GM12801 (cell line): ENCODE results near the gene SLC28A1.

Experiments
- TF ChIP-seq, protein P1 (sequence below): IDR thresholded peaks from one replicate; pipeline ENCODE4 v1.5.1; 2011; ENCODE audit warnings: control low read depth; ENCODE audit not compliant: insufficient read length; ENCODE audit errors: extremely low read depth

SLC28A1 gene

GRCh38 chr15:84949043-84949442, 64.6 kb downstream of the SLC28A1 start:
- TF ChIP-seq, protein P1, sequence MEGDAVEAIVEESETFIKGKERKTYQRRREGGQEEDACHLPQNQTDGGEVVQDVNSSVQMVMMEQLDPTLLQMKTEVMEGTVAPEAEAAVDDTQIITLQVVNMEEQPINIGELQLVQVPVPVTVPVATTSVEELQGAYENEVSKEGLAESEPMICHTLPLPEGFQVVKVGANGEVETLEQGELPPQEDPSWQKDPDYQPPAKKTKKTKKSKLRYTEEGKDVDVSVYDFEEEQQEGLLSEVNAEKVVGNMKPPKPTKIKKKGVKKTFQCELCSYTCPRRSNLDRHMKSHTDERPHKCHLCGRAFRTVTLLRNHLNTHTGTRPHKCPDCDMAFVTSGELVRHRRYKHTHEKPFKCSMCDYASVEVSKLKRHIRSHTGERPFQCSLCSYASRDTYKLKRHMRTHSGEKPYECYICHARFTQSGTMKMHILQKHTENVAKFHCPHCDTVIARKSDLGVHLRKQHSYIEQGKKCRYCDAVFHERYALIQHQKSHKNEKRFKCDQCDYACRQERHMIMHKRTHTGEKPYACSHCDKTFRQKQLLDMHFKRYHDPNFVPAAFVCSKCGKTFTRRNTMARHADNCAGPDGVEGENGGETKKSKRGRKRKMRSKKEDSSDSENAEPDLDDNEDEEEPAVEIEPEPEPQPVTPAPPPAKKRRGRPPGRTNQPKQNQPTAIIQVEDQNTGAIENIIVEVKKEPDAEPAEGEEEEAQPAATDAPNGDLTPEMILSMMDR = no peak

DNA sequence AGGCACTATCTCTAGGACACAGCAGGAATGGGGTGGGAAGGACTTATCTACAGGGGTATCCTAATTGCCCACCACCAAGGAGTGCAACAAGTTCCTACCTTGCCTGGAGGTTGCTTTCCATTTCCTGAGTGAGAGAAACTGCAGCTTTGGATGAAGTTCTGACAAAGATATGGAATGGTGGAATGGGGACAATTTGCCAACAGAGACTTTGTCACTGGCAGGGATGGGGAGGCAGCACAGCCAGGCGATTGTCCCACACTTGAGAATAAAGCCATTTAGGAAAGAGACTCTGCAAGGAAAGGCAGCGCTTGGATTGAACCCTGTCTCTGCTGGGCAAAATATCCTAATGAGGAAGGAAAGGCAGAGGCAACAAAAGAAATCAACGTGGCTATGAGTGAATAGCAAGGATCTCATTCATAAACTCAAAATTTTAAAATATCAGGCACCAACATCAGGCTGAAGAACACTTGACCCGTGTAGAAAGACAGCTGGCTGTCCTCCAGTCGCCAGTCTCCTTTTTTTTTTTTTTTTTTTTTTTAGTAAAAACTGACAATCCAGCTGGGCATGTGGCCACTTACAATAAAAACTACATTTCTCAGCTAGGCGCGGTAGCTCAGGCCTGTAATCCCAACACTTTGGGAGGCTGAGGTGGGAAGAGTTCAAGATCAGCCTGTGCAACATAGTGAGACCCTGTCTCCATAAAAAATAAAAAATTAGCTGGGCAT, 65.5 kb downstream of the SLC28A1 start:
- TF ChIP-seq, protein P1 = no peak

- TF ChIP-seq, protein P1 = no peak
Observed at GRCh38 chr15:84950570-84951111, 66.2 kb downstream of the SLC28A1 start.

DNA sequence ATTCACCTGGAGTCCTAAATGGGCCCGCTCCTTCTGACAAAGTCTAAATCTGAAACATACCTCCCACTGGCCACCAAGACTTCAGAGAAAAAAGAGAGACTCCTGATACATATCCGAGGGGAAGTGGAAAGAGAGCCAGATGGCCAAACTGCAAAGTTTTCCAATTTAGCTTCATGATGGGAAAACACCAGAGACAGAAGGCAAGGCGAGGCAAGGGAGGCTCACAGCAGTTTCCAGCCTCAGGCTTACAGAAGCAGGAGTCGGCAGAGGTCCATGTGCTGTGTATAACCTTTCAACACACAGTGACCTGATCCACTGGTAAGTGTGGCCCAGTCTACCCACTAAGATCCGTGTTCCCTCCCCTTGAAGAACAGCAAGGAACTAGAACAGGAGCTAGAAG, 67.3 kb downstream of the SLC28A1 start:
- TF ChIP-seq, protein P1 = no peak

- TF ChIP-seq, protein P1 = no peak
Observed at GRCh38 chr15:84953136-84953535, 68.7 kb downstream of the SLC28A1 start.

DNA sequence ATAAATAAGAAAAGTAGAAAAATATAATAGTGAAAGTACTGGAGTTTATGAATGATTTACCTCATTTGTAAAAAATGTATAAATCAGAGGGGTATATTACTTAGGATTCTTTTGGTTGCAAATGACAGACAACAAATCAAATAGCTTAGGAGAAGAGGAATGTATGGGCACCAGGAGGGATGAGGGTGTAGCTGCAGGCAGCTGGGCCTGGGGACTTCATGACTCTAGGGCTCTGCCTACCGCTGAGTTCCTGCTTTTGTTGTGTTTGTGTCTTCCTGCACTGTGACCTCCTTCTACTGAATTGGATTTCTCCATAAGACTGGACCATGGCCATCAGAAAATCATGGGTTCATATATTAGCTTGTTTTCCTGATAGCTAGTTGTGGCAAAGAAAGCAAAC, 69.3 kb downstream of the SLC28A1 start:
- TF ChIP-seq, protein P1 = no peak

GRCh38 chr15:84955089-84955848, 70.8 kb downstream of the SLC28A1 start:
- TF ChIP-seq, protein P1 = no peak
